SK-N-SH (cell line): ENCODE measurements around the gene CACNA1E. TPM values are rescaled to one million over a fixed set of nuclear protein-coding genes. Genes with fewer than 3 reads are reported as not detected.

ENCODE experiments used
- CTCF ChIA-PET: fragments of 300-600, 350-600 bp; formaldehyde crosslinking; extraction: SDS; loops from one replicate; lab custom pipeline; 2021; lab: Yijun Ruan, JAX
- POLR2A ChIA-PET: fragments of 350-600 bp; sonication (Branson Sonifier 250); formaldehyde crosslinking; extraction: SDS; loops from one replicate; lab custom pipeline; 2020; ENCODE audit warnings: antibody characterized with exemption, inconsistent platforms; lab: Yijun Ruan, JAX
- DNase-seq: peaks from one replicate; pipeline ENCODE4 v3.0.0; 2012
- H2AFZ ChIP-seq: fragments of 200-600 bp; sonication (generic); 2 replicates; pipeline ENCODE4 v1.8.1; 2016; ENCODE audit warnings: antibody characterized with exemption, mild to moderate bottlenecking, low read depth
- H3F3A ChIP-seq: fragments of 200-600 bp; sonication (generic); replicated peaks from 2 replicates; pipeline ENCODE3; 2016; ENCODE audit warnings: antibody characterized with exemption, mild to moderate bottlenecking; ENCODE audit not compliant: insufficient read depth
- H3K27ac ChIP-seq, 2 experiments: fragments of 200-500 bp in 1 of 2; fragments of 200-600 bp in 1 of 2; sonication (Bioruptor generic) in 1 of 2; sonication (generic), shearing (Covaris generic) in 1 of 2; 2 replicates each; pipeline versions ENCODE4 v1.5.1 to v1.6.1; 2014 to 2016; ENCODE audit warnings: low read depth in 2 of 2, inconsistent platforms in 1 of 2, low read length in 1 of 2, mild to moderate bottlenecking in 1 of 2, mixed read lengths in 1 of 2
- H3K27me3 ChIP-seq: fragments of 200-600 bp; sonication (generic), shearing (Covaris generic); 2 replicates; pipeline ENCODE4 v1.6.1; 2016; ENCODE audit warnings: mixed run types; ENCODE audit not compliant: insufficient read depth
- H3K36me3 ChIP-seq, 2 experiments: fragments of 200-500 bp in 1 of 2; fragments of 200-600 bp in 1 of 2; sonication (Bioruptor generic) in 1 of 2; sonication (generic) in 1 of 2; replicated peaks in 1 of 2; 2 replicates each; pipeline versions ENCODE3 to v1.5.1; 2014 to 2016; ENCODE audit warnings: low read length in 1 of 2, mild to moderate bottlenecking in 1 of 2; ENCODE audit not compliant: insufficient read depth in 2 of 2, control insufficient read depth in 1 of 2
- H3K4me1 ChIP-seq, 2 experiments: fragments of 200-500 bp in 1 of 2; fragments of 200-600 bp in 1 of 2; sonication (Bioruptor generic) in 1 of 2; sonication (generic), shearing (Covaris generic) in 1 of 2; 2 replicates each; pipeline versions ENCODE4 v1.5.1 to v1.6.1; 2014 to 2016; ENCODE audit warnings: low read depth in 1 of 2, low read length in 1 of 2, mixed run types in 1 of 2; ENCODE audit not compliant: insufficient read depth in 2 of 2, control insufficient read depth in 1 of 2
- H3K4me2 ChIP-seq: fragments of 200-600 bp; sonication (generic), shearing (Covaris generic); 2 replicates; pipeline ENCODE4 v1.6.1; 2017; ENCODE audit warnings: mixed run types
- H3K4me3 ChIP-seq, 2 experiments: fragments of 200-500 bp in 1 of 2; fragments of 200-600 bp in 1 of 2; sonication (Bioruptor generic) in 1 of 2; sonication (generic), shearing (Covaris generic) in 1 of 2; 2 replicates each; pipeline versions ENCODE4 v1.5.1 to v1.8.1; 2014 to 2016; ENCODE audit warnings: low read depth in 2 of 2, inconsistent platforms in 1 of 2, low read length in 1 of 2, mild to moderate bottlenecking in 1 of 2, mixed read lengths in 1 of 2, moderate library complexity in 1 of 2
- H3K79me2 ChIP-seq: fragments of 200-600 bp; sonication (generic); 2 replicates; pipeline ENCODE4 v1.8.1; 2017; ENCODE audit warnings: mild to moderate bottlenecking; ENCODE audit not compliant: insufficient read depth
- H3K9ac ChIP-seq: fragments of 200-600 bp; sonication (generic); 2 replicates; pipeline ENCODE4 v1.6.1; 2017; ENCODE audit warnings: mixed run types
- H3K9me2 ChIP-seq: fragments of 200-600 bp; sonication (generic); 2 replicates; pipeline ENCODE4 v1.6.1; 2017; ENCODE audit warnings: mixed run types
- H3K9me3 ChIP-seq: fragments of 200-600 bp; sonication (generic); 2 replicates; pipeline ENCODE4 v1.6.1; 2017; ENCODE audit warnings: mixed run types, mild to moderate bottlenecking, moderate library complexity
- H4K20me1 ChIP-seq: fragments of 200-600 bp; sonication (generic); 2 replicates; pipeline ENCODE4 v1.6.1; 2017; ENCODE audit warnings: mild to moderate bottlenecking, mixed run types; ENCODE audit not compliant: insufficient read depth
- ELF1 ChIP-seq: IDR thresholded peaks from 2 replicates; pipeline ENCODE4 v1.4.0; 2012
- EP300 ChIP-seq, 2 experiments: IDR thresholded peaks; 2 replicates each; pipeline versions ENCODE4 v1.4.0 to v1.6.1; 2012; ENCODE audit warnings: borderline replicate concordance in 1 of 2, low read depth in 1 of 2, low read length in 1 of 2
- EZH2phosphoT487 ChIP-seq: fragments of 200-600 bp; sonication (generic); IDR thresholded peaks from 2 replicates; pipeline ENCODE4 v1.6.1; 2017; ENCODE audit warnings: low read depth, mixed run types, mild to moderate bottlenecking, antibody characterized with exemption, moderate library complexity, borderline replicate concordance
- FOSL2 ChIP-seq: IDR thresholded peaks from 2 replicates; pipeline ENCODE4 v1.4.0; 2012; ENCODE audit warnings: low read depth, mild to moderate bottlenecking, moderate library complexity, borderline replicate concordance
- GABPA ChIP-seq: IDR thresholded peaks from 2 replicates; pipeline ENCODE4 v1.4.0; 2012; ENCODE audit warnings: low read depth, mild to moderate bottlenecking
- MXI1 ChIP-seq: IDR thresholded peaks from 2 replicates; pipeline ENCODE4 v1.6.1; 2012; ENCODE audit warnings: mild to moderate bottlenecking, low read depth, low read length, improper control_type of control experiment
- NRF1 ChIP-seq: IDR thresholded peaks from 2 replicates; pipeline ENCODE4 v1.6.1; 2012; ENCODE audit warnings: low read depth, mild to moderate bottlenecking, low read length
- PBX3 ChIP-seq: IDR thresholded peaks from 2 replicates; pipeline ENCODE4; 2012
- RAD21 ChIP-seq: IDR thresholded peaks from 2 replicates; pipeline ENCODE4 v1.6.1; 2012; ENCODE audit warnings: mild to moderate bottlenecking, low read length
- RCOR1 ChIP-seq: fragments of 150-350 bp; IDR thresholded peaks from 2 replicates; pipeline ENCODE4 v1.6.1; 2017; ENCODE audit warnings: antibody characterized with exemption, low read length
- REST ChIP-seq: IDR thresholded peaks from 2 replicates; pipeline ENCODE4 v1.6.1; 2012; ENCODE audit warnings: mild to moderate bottlenecking, low read depth, low read length, moderate library complexity
- RFX5 ChIP-seq: IDR thresholded peaks from 2 replicates; pipeline ENCODE4 v1.6.1; 2012; ENCODE audit warnings: mild to moderate bottlenecking, improper control_type of control experiment, low read length
- TEAD4 ChIP-seq: IDR thresholded peaks from 2 replicates; pipeline ENCODE4 v1.4.0; 2012; ENCODE audit warnings: mild to moderate bottlenecking, borderline replicate concordance; ENCODE audit not compliant: insufficient read depth
- WGBS: methylation state at CpG from one replicate; pipeline ENCODE4 v1.1.6; 2017; ENCODE audit warnings: low lambda C conversion rate; 5-methylcytosine and 5-hydroxymethylcytosine counted together
- polyA plus RNA-seq, 3 experiments: library from polyadenylated mRNA; depleted of rRNA; stranded (reverse); fragments of >200 nt; gene quantifications; 2 replicates each; pipeline ENCODE4 v1.2.3, GENCODE V29; 2012
- TF ChIP-seq, protein P1 (sequence below): fragments of 200-600 bp; sonication (generic); IDR thresholded peaks from 2 replicates; pipeline ENCODE4 v1.6.1; 2017; ENCODE audit warnings: antibody characterized with exemption, mild to moderate bottlenecking, moderate library complexity
- TF ChIP-seq, protein P2 (sequence below): IDR thresholded peaks from 2 replicates; pipeline ENCODE4 v1.4.0; 2012; ENCODE audit warnings: low read depth, borderline replicate concordance
- TF ChIP-seq, protein P3 (sequence below): IDR thresholded peaks from 2 replicates; pipeline ENCODE4 v1.4.0; 2012; ENCODE audit warnings: low read depth, borderline replicate concordance

CACNA1E gene
- polyA plus RNA-seq, 1 of the 3 experiments (the other 2 are of a cell fraction) = not detected

- TF ChIP-seq, protein P1, sequence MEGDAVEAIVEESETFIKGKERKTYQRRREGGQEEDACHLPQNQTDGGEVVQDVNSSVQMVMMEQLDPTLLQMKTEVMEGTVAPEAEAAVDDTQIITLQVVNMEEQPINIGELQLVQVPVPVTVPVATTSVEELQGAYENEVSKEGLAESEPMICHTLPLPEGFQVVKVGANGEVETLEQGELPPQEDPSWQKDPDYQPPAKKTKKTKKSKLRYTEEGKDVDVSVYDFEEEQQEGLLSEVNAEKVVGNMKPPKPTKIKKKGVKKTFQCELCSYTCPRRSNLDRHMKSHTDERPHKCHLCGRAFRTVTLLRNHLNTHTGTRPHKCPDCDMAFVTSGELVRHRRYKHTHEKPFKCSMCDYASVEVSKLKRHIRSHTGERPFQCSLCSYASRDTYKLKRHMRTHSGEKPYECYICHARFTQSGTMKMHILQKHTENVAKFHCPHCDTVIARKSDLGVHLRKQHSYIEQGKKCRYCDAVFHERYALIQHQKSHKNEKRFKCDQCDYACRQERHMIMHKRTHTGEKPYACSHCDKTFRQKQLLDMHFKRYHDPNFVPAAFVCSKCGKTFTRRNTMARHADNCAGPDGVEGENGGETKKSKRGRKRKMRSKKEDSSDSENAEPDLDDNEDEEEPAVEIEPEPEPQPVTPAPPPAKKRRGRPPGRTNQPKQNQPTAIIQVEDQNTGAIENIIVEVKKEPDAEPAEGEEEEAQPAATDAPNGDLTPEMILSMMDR = no peak
- no peak for TF ChIP-seq ELF1
- no peak for TF ChIP-seq TEAD4
- TF ChIP-seq, protein P2, sequence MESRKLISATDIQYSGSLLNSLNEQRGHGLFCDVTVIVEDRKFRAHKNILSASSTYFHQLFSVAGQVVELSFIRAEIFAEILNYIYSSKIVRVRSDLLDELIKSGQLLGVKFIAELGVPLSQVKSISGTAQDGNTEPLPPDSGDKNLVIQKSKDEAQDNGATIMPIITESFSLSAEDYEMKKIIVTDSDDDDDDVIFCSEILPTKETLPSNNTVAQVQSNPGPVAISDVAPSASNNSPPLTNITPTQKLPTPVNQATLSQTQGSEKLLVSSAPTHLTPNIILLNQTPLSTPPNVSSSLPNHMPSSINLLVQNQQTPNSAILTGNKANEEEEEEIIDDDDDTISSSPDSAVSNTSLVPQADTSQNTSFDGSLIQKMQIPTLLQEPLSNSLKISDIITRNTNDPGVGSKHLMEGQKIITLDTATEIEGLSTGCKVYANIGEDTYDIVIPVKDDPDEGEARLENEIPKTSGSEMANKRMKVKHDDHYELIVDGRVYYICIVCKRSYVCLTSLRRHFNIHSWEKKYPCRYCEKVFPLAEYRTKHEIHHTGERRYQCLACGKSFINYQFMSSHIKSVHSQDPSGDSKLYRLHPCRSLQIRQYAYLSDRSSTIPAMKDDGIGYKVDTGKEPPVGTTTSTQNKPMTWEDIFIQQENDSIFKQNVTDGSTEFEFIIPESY = no peak
- TF ChIP-seq NRF1 = no peak
- no peak for TF ChIP-seq GABPA
- no peak for TF ChIP-seq RAD21
- no peak for TF ChIP-seq EZH2phosphoT487
- TF ChIP-seq, protein P3, sequence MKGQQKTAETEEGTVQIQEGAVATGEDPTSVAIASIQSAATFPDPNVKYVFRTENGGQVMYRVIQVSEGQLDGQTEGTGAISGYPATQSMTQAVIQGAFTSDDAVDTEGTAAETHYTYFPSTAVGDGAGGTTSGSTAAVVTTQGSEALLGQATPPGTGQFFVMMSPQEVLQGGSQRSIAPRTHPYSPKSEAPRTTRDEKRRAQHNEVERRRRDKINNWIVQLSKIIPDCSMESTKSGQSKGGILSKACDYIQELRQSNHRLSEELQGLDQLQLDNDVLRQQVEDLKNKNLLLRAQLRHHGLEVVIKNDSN = no peak
- TF ChIP-seq MXI1 = no peak
- TF ChIP-seq FOSL2 = no peak
- no peak for TF ChIP-seq RFX5
- no peak for TF ChIP-seq EP300 (IDR thresholded peaks at IDR 0.05; ENCODE audit: borderline replicate concordance in 1 of 2, low read depth in 1 of 2, low read length in 1 of 2)
- TF ChIP-seq PBX3 = no peak
- no peak for TF ChIP-seq REST
- no peak for TF ChIP-seq RCOR1
- Histone ChIP-seq H3K9ac (no peak overlapping the region), H3K36me3 (no peaks in the 10 kb centered on the region), H3K27ac (no peak overlapping the region), H2AFZ (no peak overlapping the region), H3K4me1 (no peaks in the 10 kb centered on the region), H4K20me1 (no peaks in the 10 kb centered on the region), H3K9me3 (no peaks in the 10 kb centered on the region), H3F3A (no peaks in the 10 kb centered on the region), H3K27me3 (no peaks in the 10 kb centered on the region), H3K4me3 (no peak overlapping the region), H3K79me2 (no peaks in the 10 kb centered on the region), H3K4me2 (no peak overlapping the region), H3K9me2 (no peaks in the 10 kb centered on the region)
- ChIA-PET CTCF (no interaction called here), POLR2A (no interaction called here)
- no peak for DNase-seq
- WGBS = 25% methylated on average over 6 of the region's 6 CpGs
Measured at GRCh38 chr1:181592255-181592859, 109.0 kb downstream of the CACNA1E start.
